PC-3 (cell line): ENCODE data around the gene TMEM178B. TPM values are rescaled to one million over a fixed set of nuclear protein-coding genes. Genes with fewer than 3 reads are reported as not detected.

Experiments used
- ATAC-seq: fragments of 200-7000 bp; cut with Tn5 transposase; 2 replicates; pipeline ENCODE4 v1.9.1; 2020; ENCODE audit warnings: mild to moderate bottlenecking, moderate library complexity
- BruUV-seq: library from RNA; stranded (reverse); fragments of 400-500 nt; replicated peaks from 2 replicates; lab custom pipeline; 2021; lab: Mats Ljungman, UMichigan
- CTCF ChIA-PET: fragments of 300-600 bp; sonication (Branson Sonifier 250); formaldehyde crosslinking; loops from one replicate; lab custom pipeline; 2022; ENCODE audit warnings: antibody characterized with exemption; lab: Charles Lee
- POLR2A ChIA-PET: fragments of 300-600 bp; sonication (Branson Sonifier 250); formaldehyde crosslinking; loops from one replicate; lab custom pipeline; 2022; ENCODE audit warnings: antibody characterized with exemption; ENCODE audit not compliant: unreplicated experiment; lab: Charles Lee
- DNase-seq: peaks from one replicate; pipeline ENCODE4 v3.0.0-alpha.2; 2015
- H2AFZ ChIP-seq: fragments of 300-600 bp; sonication (generic); 2 replicates; pipeline ENCODE4 v1.6.0; 2016; ENCODE audit warnings: antibody characterized with exemption, low read length
- H3F3A ChIP-seq: fragments of 300-600 bp; sonication (generic); one replicate; pipeline ENCODE4 v1.6.0; 2017; ENCODE audit warnings: antibody characterized with exemption, low read length, control low read depth, mild to moderate bottlenecking; ENCODE audit not compliant: unreplicated experiment
- H3K27ac ChIP-seq: fragments of 300-600 bp; sonication (generic); 2 replicates; pipeline ENCODE4 v1.5.1; 2016; ENCODE audit warnings: mild to moderate bottlenecking, low read length
- H3K27me3 ChIP-seq: fragments of 300-600 bp; sonication (generic); 2 replicates; pipeline ENCODE4 v1.6.1; 2016; ENCODE audit warnings: low read length, mixed read lengths
- H3K36me3 ChIP-seq: fragments of 300-600 bp; sonication (generic); 2 replicates; pipeline ENCODE4 v1.6.1; 2016; ENCODE audit warnings: low read depth, mixed run types, low read length, mixed read lengths
- H3K4me1 ChIP-seq: fragments of 300-600 bp; sonication (generic); 2 replicates; pipeline ENCODE4 v1.5.1; 2016; ENCODE audit warnings: low read length; ENCODE audit not compliant: insufficient read depth
- H3K4me2 ChIP-seq: fragments of 300-600 bp; sonication (generic); 2 replicates; pipeline ENCODE4 v1.6.0; 2016; ENCODE audit warnings: low read length
- H3K4me3 ChIP-seq: fragments of 300-600 bp; sonication (generic); 2 replicates; pipeline ENCODE4 v1.5.1; 2016; ENCODE audit warnings: mild to moderate bottlenecking, low read length, mixed read lengths
- H3K79me2 ChIP-seq: fragments of 300-600 bp; sonication (generic); 2 replicates; pipeline ENCODE4 v1.6.1; 2017; ENCODE audit warnings: low read length, mixed read lengths
- H3K9ac ChIP-seq: fragments of 300-600 bp; sonication (generic); 2 replicates; pipeline ENCODE4 v1.6.0; 2016; ENCODE audit warnings: mild to moderate bottlenecking, low read length
- H3K9me2 ChIP-seq: fragments of 300-600 bp; sonication (generic); replicated peaks from 2 replicates; pipeline ENCODE4 v1.6.1; 2016; ENCODE audit warnings: mixed run types, low read length, mixed read lengths
- H3K9me3 ChIP-seq: fragments of 300-600 bp; sonication (generic); 2 replicates; pipeline ENCODE4 v1.6.1; 2016; ENCODE audit warnings: low read length, mixed read lengths
- H4K20me1 ChIP-seq: fragments of 300-600 bp; sonication (generic); 2 replicates; pipeline ENCODE4 v1.6.1; 2016; ENCODE audit warnings: low read length, mixed read lengths
- EZH2 ChIP-seq: fragments of 300-600 bp; sonication (generic); IDR thresholded peaks from one replicate; pipeline ENCODE4 v1.6.1; 2017; ENCODE audit warnings: antibody characterized with exemption, mild to moderate bottlenecking, low read length; ENCODE audit not compliant: unreplicated experiment
- EZH2phosphoT487 ChIP-seq: fragments of 300-600 bp; sonication (generic); IDR thresholded peaks from 2 replicates; pipeline ENCODE4 v1.6.1; 2018; ENCODE audit warnings: mild to moderate bottlenecking, antibody characterized with exemption, low read length, borderline replicate concordance
- intact Hi-C: fragments of 100-400 bp; cut with micrococcal nuclease; formaldehyde crosslinking; loops from 2 replicates; pipeline ENCODE4 v1.9.0; 2023
- total RNA-seq: library from RNA; depleted of rRNA; stranded (reverse); fragments of >200 nt; gene quantifications from 2 replicates; pipeline ENCODE4 v1.2.3, GENCODE V29; 2014
- TF ChIP-seq, protein P1 (sequence below): fragments of 300-600 bp; sonication (generic); conservative IDR thresholded peaks from 2 replicates; pipeline ENCODE4 v1.5.1; 2017; ENCODE audit warnings: antibody characterized with exemption, low read depth, mild to moderate bottlenecking, low read length

TMEM178B gene
- total RNA-seq, 1 experiment from 2014 or later, result 0.29 TPM

DNA sequence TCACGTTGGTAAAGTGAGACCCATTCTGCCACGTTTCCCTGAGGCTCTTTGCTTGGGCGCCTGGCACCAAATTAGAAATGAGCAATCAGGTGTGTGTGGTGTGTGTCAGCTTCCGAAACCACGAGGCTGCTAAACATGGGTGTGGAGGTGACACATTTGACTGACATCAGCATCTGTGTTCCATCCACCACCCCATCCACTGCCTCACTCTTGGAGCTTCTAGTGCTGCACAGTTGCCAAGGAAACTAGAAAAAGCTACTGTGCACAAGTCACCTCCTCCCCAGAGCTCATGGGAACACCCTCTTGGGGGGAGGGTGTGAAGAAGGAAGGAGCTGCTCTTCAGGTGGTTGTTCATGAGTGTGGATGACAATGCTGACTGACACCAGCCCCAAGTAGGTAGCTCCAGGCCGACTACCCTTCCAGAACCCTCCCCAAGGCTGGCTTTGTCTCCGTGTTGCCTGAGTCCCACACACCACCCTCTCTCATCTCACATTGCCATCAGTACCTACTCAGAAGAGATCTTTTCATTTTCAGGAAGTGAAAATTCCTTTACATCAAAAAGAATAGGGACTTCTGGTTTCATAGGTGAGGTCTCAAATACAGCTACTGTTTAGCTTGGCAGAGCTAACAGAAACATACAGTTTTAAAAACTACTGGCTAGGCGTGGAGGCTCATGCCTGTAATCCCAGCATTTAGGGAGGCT is 152.2 kb downstream of the TMEM178B start:
- ChIA-PET POLR2A (no interaction called here), CTCF (no interaction called here)
- Histone ChIP-seq H3K4me3 (no peak overlapping the region), H3K36me3 (no peaks in the 10 kb centered on the region), H3K9me2 (no peaks in the 10 kb centered on the region), H3K4me1 (no peaks in the 10 kb centered on the region), H3K9me3 (no peaks in the 10 kb centered on the region), H2AFZ (no peak overlapping the region), H3F3A (no peaks in the 10 kb centered on the region), H3K4me2 (no peak overlapping the region), H3K27ac (no peak overlapping the region), H3K9ac (no peak overlapping the region), H3K27me3 (peaks cover 6% of the 10 kb centered on the region; the same call in 1 of the 2 replicates), H4K20me1 (no peaks in the 10 kb centered on the region), H3K79me2 (no peaks in the 10 kb centered on the region)
- DNase-seq (no peak), ATAC-seq (no peak)
- intact Hi-C loops, result no loop called here
- BruUV-seq, result no TSS peak
- TF ChIP-seq EZH2 (no peak), EZH2phosphoT487 (no peak)
- TF ChIP-seq, protein P1, sequence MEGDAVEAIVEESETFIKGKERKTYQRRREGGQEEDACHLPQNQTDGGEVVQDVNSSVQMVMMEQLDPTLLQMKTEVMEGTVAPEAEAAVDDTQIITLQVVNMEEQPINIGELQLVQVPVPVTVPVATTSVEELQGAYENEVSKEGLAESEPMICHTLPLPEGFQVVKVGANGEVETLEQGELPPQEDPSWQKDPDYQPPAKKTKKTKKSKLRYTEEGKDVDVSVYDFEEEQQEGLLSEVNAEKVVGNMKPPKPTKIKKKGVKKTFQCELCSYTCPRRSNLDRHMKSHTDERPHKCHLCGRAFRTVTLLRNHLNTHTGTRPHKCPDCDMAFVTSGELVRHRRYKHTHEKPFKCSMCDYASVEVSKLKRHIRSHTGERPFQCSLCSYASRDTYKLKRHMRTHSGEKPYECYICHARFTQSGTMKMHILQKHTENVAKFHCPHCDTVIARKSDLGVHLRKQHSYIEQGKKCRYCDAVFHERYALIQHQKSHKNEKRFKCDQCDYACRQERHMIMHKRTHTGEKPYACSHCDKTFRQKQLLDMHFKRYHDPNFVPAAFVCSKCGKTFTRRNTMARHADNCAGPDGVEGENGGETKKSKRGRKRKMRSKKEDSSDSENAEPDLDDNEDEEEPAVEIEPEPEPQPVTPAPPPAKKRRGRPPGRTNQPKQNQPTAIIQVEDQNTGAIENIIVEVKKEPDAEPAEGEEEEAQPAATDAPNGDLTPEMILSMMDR, result no peak

DNA sequence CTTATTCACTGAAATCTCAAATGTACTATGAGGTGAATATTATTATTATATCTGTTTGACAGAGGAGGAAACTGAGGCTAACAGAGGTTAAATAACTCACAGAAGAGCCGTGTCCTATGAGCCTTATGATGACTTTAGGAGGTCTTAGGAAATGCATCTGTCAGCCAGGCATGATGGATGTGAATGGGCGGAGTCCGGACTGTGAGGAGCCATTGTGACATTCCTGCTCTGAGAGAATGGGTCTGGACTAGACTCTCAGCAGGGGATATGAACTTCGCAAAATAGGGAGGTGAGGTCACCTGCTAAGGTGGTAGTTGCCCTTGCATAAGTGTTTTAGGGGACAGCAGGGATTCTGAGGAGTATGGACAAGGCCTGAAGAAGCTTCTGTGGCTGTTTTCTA is 153.6 kb downstream of the TMEM178B start:
- Histone ChIP-seq H3K9ac (no peak overlapping the region), H3K27ac (no peak overlapping the region), H3K27me3 (peaks cover 6% of the 10 kb centered on the region; the same call in 1 of the 2 replicates), H3K4me1 (no peaks in the 10 kb centered on the region), H4K20me1 (no peaks in the 10 kb centered on the region), H3K36me3 (no peaks in the 10 kb centered on the region), H3F3A (no peaks in the 10 kb centered on the region), H3K4me3 (no peak overlapping the region), H3K79me2 (no peaks in the 10 kb centered on the region), H3K9me3 (no peaks in the 10 kb centered on the region), H3K4me2 (no peak overlapping the region), H2AFZ (no peak overlapping the region), H3K9me2 (no peaks in the 10 kb centered on the region)
- BruUV-seq, result no TSS peak
- intact Hi-C loops, result no loop called here
- POLR2A ChIA-PET, result no interaction called here
- TF ChIP-seq EZH2 (no peak), EZH2phosphoT487 (no peak)
- TF ChIP-seq, protein P1, result no peak
- ATAC-seq (no peak), DNase-seq (no peak)
- CTCF ChIA-PET, result no interaction called here

DNA sequence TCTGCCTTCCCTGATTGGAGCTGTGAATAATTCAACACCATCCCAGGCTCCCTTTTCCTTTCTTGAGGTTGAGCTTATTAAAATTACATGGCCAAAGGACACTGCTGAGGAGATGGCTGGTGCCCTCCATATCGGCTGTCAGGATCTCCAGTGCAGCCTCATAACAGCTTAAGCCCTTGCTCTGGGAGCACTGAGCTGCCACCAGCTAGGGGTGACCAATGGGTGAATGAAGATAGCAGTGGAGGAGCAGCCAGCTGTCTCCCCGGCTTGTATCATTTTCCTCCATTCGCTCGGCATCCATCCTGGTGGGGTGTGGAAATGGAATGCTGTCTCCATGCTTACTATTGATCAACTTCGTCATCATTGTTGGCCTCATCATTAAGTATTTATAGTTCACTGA is 154.6 kb downstream of the TMEM178B start:
- ChIA-PET CTCF (no interaction called here), POLR2A (no interaction called here)
- TF ChIP-seq, protein P1, result no peak
- TF ChIP-seq EZH2, result no peak
- no peak for TF ChIP-seq EZH2phosphoT487
- no peak overlapping the region for H3K4me3 ChIP-seq
- H3K9ac ChIP-seq, result no peak overlapping the region
- DNase-seq (no peak), ATAC-seq (no peak)
- H3K27ac ChIP-seq, result no peak overlapping the region
- H4K20me1 ChIP-seq, result no peaks in the 10 kb centered on the region
- no peaks in the 10 kb centered on the region for H3K4me1 ChIP-seq
- no peaks in the 10 kb centered on the region for H3K79me2 ChIP-seq
- no peak overlapping the region for H3K4me2 ChIP-seq
- intact Hi-C loops, result no loop called here
- no peaks in the 10 kb centered on the region for H3K9me3 ChIP-seq
- no peaks in the 10 kb centered on the region for H3K36me3 ChIP-seq
- H3K27me3 ChIP-seq, result peaks cover 6% of the 10 kb centered on the region; the same call in 1 of the 2 replicates
- no peaks in the 10 kb centered on the region for H3K9me2 ChIP-seq
- BruUV-seq, result no TSS peak
- H2AFZ ChIP-seq, result no peak overlapping the region
- no peaks in the 10 kb centered on the region for H3F3A ChIP-seq
